ENCODE measurements around the gene FBLIM1.

FBLIM1 gene

DNA sequence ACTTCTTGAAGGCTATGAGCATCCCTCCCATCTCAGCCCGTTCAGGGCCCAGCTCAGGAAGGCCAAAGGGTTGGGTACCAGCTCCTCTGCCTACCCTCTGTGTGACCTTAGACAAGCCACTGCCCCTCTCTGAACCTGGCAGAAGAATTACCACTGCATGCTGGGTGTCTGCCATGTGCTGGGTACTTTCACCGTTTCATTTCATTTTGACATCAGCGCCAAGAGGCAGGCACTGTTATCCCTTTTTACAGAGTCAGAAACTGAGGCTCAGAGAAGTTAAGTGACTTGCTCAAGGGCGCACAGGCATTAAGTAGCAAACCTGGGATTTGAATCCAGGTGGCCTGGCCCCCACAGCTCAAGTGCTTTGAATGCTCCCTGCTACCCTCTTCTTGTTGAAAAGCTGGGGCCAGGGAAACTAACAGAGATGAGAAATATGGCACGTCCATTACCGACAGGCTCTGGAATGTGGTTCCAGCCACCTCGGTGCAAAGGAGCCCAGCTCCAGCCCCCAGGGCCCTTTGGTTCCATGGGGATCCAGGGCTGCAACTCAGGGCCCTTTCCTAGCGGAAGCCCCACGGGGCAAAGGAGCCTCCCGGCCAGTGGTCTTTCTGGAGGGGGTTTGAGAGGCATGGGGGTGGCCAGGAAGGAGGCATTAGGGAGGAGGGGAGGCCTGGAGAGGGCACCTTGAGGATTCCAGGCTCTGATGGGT is 9.8 kb upstream of the FBLIM1 start:
- DNase-seq, result no peak

GRCh38 chr1:15749399-15750291 is 8.9 kb upstream of the FBLIM1 start:
- DNase-seq, result no peak

DNA sequence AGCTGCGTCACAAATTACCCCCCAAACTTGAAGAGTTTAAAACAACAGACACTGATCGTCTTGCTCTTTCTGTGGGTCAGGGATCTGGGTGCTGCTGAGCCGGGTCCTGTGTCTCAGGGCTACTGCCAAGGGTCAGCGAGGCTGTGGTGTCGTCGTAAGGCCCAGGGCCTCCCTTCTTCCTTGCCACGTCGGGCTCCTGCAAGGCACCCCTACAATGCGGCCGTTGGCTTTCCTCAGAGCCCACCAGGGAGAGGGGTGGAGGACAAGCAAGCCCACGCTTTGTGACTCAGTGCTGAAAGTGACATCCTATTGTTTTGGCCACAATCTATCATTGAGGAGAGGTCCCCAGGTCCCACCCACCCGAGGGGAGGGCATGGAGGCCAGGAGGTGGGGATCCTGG is 7.7 kb upstream of the FBLIM1 start:
- DNase-seq, result no peak

DNA sequence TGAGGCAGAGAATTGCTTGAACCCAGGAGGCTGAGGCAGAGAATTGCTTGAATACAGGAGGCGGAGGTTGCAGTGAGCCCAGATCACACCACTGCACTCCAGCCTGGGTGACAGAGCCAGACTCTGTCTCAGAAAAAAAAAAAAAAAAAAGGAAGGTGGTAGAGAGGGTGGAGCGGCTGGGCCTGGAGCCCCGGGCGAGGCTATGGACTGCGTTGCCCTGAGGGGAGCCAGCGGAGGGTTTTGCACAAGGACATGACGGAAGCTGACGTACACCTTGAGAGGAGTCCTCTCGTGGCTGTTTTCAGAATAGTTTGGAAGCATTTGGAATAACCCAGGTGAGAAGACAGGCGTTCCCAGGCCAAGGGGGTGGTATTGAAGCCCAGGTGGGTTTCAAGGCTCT is 6.9 kb upstream of the FBLIM1 start:
- DNase-seq, result no peak

DNA sequence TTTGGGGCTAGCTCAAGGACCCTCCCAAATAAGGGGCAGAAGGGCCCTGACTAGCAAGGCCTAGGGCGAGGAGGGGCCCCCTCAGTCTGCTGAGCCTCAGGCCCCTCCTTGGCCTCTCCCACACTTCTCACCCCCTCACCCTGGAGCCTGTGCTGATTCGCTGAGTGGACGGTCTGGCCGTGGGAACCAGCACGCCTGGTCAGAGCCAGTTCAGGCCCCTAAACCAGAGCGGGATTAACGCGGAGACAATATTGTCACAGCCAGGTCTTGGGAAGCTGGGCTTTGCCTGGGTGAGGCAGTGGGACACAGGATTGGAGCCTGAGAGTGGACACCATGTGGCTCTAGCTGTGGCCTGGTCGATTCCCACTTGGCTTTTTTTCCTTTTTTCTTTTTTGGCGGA is 4.8 kb upstream of the FBLIM1 start:
- DNase-seq, result no peak

DNA sequence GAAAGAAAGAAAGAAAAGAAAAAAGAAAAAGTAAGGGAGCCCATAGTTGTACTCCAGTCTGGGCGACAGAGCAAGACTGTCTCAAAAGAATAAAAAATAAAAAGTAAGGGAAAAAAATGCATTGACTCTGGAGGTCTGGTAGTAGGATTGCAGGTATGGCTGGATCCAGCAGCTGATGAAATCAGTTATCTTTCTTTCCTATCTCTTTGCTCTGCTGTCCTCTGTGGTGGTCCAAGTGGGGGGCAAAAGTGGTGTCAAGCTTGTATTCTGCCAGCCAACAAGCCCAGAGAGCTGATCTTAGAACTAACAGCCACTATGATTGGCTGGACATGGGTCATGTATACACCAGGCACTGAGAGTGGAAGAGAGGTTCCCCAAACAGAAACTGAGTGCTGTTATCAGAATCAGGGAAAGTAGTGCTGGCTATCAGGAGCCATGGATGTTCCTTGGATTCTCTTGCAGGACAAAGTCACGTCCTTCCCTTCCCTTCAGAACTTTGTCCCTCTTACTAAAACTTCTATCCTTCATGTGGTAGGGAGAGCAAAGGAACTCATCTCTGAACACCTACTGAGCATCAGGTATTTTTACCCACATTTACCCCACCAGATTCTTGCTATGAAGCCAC is 3.5 kb upstream of the FBLIM1 start:
- DNase-seq, result no peak

DNA sequence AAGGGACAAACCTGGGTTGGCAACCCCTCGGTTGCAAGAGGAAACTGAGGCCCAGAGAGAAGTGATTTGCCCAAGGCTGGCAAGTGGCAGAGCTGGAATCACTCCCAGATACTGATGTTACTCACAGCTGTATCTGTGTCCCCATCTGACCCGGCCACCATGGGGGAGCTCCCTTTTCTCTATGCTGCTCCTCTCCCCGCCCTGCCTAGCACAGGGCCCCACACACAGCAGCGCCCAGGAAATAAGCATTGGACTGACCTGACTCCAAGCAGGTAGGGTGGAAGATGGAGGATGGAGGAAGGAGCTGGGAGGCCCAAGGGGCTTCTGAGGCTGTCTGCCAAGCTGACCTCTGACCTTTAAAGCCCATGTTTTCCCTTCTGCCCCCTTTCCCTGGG is 3.0 kb upstream of the FBLIM1 start:
- DNase-seq, result no peak

DNA sequence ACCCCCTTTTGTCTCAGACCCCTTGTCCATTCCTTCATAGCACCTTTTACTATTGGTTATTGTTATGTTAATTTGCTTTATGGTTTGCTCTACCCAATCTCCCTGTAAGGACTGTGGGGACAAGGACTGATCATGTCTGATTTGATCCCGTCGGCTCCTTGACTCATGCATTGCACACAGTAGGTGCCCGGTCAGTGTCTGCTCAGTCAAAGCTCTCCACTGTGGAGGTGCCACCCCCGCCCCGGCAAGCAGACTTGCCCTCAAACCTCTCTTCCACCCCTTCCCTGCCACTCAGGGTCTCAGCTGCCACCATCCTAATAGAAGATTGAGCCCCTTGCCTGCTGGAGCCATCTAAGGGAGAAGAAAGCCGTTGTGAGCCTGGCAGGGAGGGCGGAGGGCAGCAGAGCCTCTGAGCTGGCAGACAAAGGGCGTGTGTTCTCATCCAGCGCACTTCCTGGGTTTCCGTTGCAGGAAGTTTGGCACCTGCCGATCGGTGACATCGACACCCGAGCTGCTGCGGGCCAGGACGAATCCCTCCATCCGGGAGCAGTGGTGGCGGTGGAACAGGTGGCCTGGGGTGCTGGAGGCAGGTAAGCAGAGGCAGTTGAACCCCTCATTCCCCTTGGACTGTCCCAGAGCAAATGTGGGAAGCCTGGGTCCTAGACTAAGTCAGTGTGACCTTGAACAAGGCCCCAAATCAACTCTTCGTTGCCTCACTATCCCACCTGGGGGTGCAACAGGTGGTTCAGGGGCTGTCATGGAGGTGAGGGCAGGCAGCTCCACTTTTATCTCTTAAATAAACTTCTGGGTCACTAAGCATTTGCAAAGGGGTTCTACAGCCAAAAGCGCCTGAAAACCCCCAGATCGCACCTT is 2.2 kb upstream of the FBLIM1 start:
- DNase-seq, result no peak

DNA sequence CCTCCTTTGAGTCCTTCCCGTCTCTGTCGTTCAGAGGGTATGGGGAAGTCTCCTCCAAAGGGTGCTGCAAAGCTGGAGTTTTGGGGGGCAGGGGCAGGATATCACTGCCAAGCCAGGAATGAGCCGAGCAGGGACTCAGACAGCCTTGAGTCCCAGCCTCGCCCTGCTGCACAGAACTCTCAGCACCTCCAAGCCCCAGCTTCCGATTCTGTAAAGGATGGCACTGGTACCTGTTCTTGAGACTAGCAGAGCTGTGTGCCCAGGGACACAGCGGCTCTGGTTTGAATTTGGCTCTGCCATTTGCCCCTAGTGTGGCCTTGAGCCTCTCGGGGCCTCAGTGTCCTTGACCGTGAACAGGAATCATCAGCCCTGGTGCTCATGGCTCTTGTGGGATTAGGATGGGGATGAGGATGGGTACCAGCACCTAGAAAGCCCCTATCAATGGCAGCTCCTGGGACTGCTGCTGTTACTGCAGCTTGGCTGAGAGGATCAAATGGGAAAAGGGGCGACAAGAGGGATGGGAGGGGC is 1.5 kb upstream of the FBLIM1 start:
- DNase-seq, result no peak

- DNase-seq, result no peak
Observed at GRCh38 chr1:15757575-15758342, 836 bp upstream of the FBLIM1 start.

DNA sequence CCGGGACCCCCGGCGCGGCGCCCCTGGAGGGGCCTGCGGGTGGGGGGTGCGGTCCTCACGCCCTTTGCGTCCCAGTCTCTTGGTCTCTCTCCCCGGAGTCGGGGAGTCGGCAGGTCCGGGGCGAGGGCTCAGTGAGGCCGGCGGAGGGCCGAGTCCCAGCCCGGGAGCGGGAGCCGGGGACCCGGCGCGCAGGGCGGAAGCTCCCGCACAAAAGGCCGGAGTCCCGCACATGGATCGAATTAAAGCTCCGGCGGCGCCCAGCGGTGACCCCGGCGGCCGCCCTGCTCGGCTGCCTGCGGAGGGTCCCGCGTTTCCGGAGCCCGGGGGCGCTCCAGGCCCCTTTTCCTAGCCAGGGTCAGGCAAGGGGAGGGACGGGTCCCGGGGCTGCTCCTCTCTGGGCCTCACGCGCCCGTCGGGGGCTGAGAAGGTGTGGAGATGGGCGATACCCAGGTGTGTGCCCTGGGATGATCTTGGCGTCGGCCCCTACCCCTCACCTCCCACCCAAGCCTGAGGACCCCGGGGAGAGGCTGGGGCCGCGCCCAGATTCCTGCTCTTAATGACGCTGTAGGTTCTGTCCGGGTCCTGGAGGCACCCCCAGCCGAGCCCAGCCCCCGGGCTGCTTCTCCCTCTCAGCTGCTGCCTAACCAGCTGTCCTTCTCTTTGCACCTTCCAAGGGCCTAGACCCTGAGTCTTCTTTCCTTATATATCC is 512 bp downstream of the FBLIM1 start:
- no peak for DNase-seq

GRCh38 chr1:15760520-15761211 is 2.1 kb downstream of the FBLIM1 start:
- DNase-seq, result no peak

DNA sequence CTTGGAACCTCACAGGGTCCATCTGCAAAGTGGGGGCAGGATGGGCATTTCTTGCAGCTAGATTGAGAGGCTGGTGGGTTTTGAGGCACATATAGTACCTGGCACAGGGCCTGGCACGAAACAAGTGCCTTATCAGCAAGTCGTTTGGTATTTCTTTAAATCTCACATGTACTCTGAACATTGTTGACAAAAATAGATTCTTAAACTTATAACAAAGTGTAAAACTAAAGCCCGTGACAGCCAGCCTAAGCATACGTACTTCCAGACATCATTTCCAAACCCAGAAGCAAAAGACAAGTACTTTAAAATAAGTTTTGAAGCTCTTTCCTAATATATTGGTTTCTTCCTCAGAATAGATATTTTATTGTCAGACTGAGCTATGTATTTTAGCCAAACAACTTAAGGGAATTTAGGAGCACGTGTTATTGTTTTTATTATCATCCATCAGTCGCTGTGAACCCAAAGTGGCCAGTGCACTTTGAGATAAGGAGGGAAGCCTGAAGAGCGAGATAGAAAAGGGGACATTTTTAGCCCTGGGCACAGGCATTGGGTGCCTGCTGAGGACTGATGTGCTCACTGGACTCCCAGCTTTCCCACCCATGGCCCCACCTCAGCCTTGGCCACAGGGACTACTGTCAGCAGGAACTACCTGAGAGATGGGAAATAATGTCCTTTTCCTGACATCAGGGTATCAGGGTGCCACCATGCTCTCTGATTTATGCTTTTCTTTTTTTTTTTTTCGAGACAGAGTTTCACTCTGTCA is 3.0 kb downstream of the FBLIM1 start:
- no peak for DNase-seq

GRCh38 chr1:15762546-15762945 is 4.0 kb downstream of the FBLIM1 start:
- no peak for DNase-seq

GRCh38 chr1:15764269-15764764 is 5.7 kb downstream of the FBLIM1 start:
- DNase-seq, result no peak

DNA sequence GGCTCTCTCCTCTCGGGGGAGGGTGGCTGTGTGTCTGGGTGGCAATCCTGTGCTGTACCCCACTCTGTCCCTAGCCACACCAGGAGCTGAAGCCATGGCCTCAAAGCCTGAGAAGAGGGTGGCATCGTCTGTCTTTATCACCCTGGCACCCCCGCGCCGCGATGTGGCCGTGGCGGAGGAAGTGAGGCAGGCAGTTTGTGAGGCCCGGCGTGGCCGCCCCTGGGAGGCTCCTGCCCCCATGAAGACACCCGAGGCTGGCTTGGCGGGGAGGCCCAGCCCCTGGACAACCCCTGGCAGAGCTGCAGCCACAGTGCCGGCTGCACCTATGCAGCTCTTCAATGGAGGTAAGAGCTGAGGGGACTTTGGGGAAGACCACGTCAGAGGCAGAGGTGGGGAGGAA is 6.3 kb downstream of the FBLIM1 start:
- no peak for DNase-seq

DNA sequence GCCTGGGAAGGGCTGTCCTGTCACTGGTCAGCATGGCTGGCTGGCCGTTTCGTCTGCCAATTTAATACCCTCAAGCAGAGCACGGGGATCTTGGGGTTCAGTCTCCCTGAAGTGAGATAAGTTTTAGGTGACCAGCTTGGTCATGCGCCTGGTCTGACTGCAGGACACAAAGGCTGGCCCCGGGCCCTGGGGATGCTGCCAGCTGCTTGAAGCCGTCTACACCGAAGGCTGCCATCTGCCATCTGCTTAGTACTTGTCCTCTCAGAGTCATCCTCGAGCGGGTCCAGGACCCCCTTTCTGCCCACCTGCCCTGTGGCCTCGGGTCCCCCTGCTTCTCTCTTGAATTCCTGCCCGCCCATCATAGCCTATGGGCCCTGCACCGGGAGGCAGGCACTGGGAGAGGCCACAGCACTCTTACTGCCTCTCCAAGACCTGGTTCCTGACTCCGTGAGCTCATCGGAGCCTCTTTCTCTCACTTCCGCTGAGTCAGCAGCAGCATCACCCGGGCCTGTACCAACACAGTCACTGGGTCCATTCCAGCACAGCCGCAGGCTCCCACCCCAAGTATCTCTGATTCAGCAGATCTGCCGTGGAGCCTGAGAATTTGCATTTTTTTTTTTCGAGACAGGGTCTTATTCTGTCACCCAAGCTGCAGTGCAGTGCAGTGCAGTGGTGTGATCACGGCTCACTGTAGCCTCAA is 7.0 kb downstream of the FBLIM1 start:
- DNase-seq, result no peak

GRCh38 chr1:15767941-15768340 is 9.3 kb downstream of the FBLIM1 start:
- DNase-seq, result no peak

GRCh38 chr1:15768388-15768787 is 9.8 kb downstream of the FBLIM1 start:
- DNase-seq, result no peak

Data from activated naive CD4-positive, alpha-beta T cell treated with Interleukin-2 at 50 U/mL for 16 hours (primary cell).